ENCODE results near the gene IKZF3.

IKZF3 gene

DNA sequence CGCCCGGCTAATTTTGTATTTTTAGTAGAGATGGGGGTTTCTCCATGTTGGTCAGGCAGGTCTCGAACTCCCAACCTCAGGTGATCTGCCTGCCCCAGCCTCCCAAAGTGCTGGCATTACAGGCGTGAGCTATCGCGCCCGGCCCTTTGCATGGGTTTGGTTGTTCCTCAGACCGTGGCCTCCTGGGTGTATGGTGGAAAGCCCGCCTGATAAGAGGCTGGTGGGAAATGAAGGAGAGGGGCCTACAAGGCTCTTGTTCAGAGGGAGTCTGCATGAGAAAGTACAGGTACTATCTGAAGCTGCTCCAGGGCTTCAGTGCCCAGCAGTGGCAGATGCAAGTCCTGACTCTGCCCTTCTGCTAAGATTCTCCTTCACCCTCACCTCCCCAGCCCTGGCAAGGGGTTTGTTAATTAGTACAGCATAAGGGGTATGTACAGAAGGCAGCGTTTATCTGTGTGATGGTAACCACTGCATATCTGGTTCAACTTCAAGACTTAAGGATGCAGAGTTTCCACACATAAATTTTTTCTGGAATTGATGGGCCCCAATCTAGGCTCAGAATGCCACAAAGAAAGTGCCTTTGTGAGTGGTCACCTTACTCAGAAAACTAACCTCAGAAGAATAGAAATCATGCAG is 102.1 kb downstream of the IKZF3 start:
- Histone ChIP-seq H3K4me3 (ENCODE audit: low read length, poor library complexity, severe bottlenecking) (no peak overlapping the region), H4K20me1 (ENCODE audit: insufficient read depth, low read length, poor library complexity, severe bottlenecking) (no peaks in the 10 kb centered on the region), H3K4me1 (ENCODE audit: insufficient read depth, low read length, poor library complexity, severe bottlenecking) (peaks cover 4% of the 10 kb centered on the region), H3K9me3 (ENCODE audit: insufficient read depth, low read depth, low read length) (no peaks in the 10 kb centered on the region), H3K36me3 (ENCODE audit: insufficient read depth, low read length) (no peaks in the 10 kb centered on the region), H3K4me2 (ENCODE audit: low read depth, low read length, poor library complexity, severe bottlenecking) (no peak overlapping the region), H3K27me3 (ENCODE audit: insufficient read depth, low read length, poor library complexity, severe bottlenecking) (no peaks in the 10 kb centered on the region), H3K9ac (ENCODE audit: low read depth, low read length, poor library complexity, severe bottlenecking) (no peak overlapping the region), H3F3A (ENCODE audit: low read depth) (no peaks in the 10 kb centered on the region; the same call in 1 of the 2 replicates), H3K79me2 (ENCODE audit: insufficient read depth, low read length) (no peaks in the 10 kb centered on the region), H3K9me2 (replicated peaks; ENCODE audit: low read depth, low read length) (no peaks in the 10 kb centered on the region), H2AFZ (ENCODE audit: low read length) (no peak overlapping the region)
- TF ChIP-seq, protein P1, sequence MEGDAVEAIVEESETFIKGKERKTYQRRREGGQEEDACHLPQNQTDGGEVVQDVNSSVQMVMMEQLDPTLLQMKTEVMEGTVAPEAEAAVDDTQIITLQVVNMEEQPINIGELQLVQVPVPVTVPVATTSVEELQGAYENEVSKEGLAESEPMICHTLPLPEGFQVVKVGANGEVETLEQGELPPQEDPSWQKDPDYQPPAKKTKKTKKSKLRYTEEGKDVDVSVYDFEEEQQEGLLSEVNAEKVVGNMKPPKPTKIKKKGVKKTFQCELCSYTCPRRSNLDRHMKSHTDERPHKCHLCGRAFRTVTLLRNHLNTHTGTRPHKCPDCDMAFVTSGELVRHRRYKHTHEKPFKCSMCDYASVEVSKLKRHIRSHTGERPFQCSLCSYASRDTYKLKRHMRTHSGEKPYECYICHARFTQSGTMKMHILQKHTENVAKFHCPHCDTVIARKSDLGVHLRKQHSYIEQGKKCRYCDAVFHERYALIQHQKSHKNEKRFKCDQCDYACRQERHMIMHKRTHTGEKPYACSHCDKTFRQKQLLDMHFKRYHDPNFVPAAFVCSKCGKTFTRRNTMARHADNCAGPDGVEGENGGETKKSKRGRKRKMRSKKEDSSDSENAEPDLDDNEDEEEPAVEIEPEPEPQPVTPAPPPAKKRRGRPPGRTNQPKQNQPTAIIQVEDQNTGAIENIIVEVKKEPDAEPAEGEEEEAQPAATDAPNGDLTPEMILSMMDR (conservative IDR thresholded peaks at IDR 0.05; ENCODE audit: low read length), result no peak
- no peak for TF ChIP-seq EZH2phosphoT487 (IDR thresholded peaks at IDR 0.05; ENCODE audit: borderline replicate concordance)

DNA sequence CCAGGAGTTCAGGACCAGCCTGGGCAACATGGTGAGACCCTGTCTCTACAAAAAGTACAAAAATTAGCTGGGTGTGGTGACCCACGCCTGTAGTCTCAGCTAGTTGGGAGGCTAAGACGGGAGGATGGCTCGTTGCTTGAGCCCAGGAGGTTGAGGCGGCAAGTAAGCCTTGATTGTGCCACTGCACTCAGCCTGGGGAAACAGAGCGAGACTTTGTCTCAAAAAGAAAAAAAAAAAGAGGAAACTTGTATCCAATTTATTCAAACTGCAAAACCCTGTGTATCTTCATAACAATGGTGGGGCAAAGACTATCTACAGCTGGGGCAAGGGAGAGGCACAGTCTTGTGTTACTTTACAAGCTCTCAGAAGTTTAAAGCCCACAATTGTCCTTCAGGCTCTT is 104.9 kb downstream of the IKZF3 start:
- no peaks in the 10 kb centered on the region for H4K20me1 ChIP-seq (ENCODE audit: insufficient read depth, low read length, poor library complexity, severe bottlenecking)
- H3K9me3 ChIP-seq (ENCODE audit: insufficient read depth, low read depth, low read length), result no peaks in the 10 kb centered on the region
- H2AFZ ChIP-seq (ENCODE audit: low read length), result no peak overlapping the region
- H3K4me3 ChIP-seq (ENCODE audit: low read length, poor library complexity, severe bottlenecking), result no peak overlapping the region
- no peaks in the 10 kb centered on the region for H3K9me2 ChIP-seq (replicated peaks; ENCODE audit: low read depth, low read length)
- no peak overlapping the region for H3K4me2 ChIP-seq (ENCODE audit: low read depth, low read length, poor library complexity, severe bottlenecking)
- H3K27me3 ChIP-seq (ENCODE audit: insufficient read depth, low read length, poor library complexity, severe bottlenecking), result no peaks in the 10 kb centered on the region
- no peaks in the 10 kb centered on the region for H3K36me3 ChIP-seq (ENCODE audit: insufficient read depth, low read length)
- no peaks in the 10 kb centered on the region for H3K79me2 ChIP-seq (ENCODE audit: insufficient read depth, low read length)
- no peaks in the 10 kb centered on the region; the same call in 1 of the 2 replicates for H3F3A ChIP-seq (ENCODE audit: low read depth)
- peaks cover 24% of the 10 kb centered on the region for H3K4me1 ChIP-seq (ENCODE audit: insufficient read depth, low read length, poor library complexity, severe bottlenecking)
- TF ChIP-seq, protein P1 (conservative IDR thresholded peaks at IDR 0.05; ENCODE audit: low read length), result no peak
- no peak for TF ChIP-seq EZH2phosphoT487 (IDR thresholded peaks at IDR 0.05; ENCODE audit: borderline replicate concordance)
- no peak overlapping the region for H3K9ac ChIP-seq (ENCODE audit: low read depth, low read length, poor library complexity, severe bottlenecking)

DNA sequence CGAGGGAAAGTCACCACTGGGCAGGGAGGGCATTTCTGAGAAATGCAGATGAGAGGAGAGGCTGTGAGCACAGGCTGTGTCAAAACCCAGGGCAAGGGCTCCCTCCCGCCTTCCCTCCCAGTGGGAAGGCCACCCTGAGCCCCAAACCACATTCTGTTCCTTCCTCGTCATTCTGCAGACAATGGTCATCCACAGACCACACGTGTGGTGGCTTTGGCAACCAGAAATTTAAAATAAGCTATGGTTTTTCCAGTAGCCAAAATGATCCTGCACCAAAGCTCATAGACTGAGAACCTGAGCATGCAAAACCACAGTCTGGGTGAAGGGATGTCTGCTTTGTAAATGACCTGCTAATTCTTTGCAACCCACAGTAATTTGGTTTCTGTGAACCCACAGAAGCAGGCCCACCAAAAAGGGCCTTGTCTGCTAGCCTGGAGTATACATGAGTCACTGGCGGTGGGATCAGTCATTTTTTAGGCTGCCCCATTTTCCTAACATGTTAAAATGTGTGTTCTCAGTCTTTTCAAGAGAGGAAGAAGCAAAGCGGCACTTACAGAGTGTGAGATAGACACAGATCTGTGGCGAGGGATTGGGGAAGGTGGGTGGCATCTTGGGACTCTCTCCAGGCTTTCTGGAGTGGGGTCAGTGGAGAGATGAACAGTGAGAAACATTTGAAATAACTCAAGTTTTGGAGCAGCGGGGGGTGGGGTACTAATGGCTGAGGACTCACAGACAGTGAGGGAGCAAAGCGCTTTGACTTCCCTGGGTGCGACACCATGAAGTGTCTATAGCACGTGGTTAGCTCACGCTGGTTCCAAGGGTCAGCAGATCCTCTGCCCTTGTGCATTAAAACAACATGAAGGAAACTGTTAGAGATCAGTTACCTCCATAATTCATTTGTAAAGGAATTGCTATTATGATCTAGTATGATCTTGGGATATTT is 105.9 kb downstream of the IKZF3 start:
- no peak overlapping the region for H3K4me2 ChIP-seq (ENCODE audit: low read depth, low read length, poor library complexity, severe bottlenecking)
- peaks cover 30% of the 10 kb centered on the region for H3K4me1 ChIP-seq (ENCODE audit: insufficient read depth, low read length, poor library complexity, severe bottlenecking)
- H3K9ac ChIP-seq (ENCODE audit: low read depth, low read length, poor library complexity, severe bottlenecking), result no peak overlapping the region
- H3F3A ChIP-seq (ENCODE audit: low read depth), result no peaks in the 10 kb centered on the region; the same call in 1 of the 2 replicates
- no peak for TF ChIP-seq EZH2phosphoT487 (IDR thresholded peaks at IDR 0.05; ENCODE audit: borderline replicate concordance)
- TF ChIP-seq, protein P1 (conservative IDR thresholded peaks at IDR 0.05; ENCODE audit: low read length), result no peak
- H3K36me3 ChIP-seq (ENCODE audit: insufficient read depth, low read length), result no peaks in the 10 kb centered on the region
- no peaks in the 10 kb centered on the region for H4K20me1 ChIP-seq (ENCODE audit: insufficient read depth, low read length, poor library complexity, severe bottlenecking)
- no peak overlapping the region for H3K4me3 ChIP-seq (ENCODE audit: low read length, poor library complexity, severe bottlenecking)
- H3K9me2 ChIP-seq (replicated peaks; ENCODE audit: low read depth, low read length), result no peaks in the 10 kb centered on the region
- H3K9me3 ChIP-seq (ENCODE audit: insufficient read depth, low read depth, low read length), result no peaks in the 10 kb centered on the region
- H3K79me2 ChIP-seq (ENCODE audit: insufficient read depth, low read length), result no peaks in the 10 kb centered on the region
- no peak overlapping the region for H2AFZ ChIP-seq (ENCODE audit: low read length)
- H3K27me3 ChIP-seq (ENCODE audit: insufficient read depth, low read length, poor library complexity, severe bottlenecking), result no peaks in the 10 kb centered on the region

Measured in Loucy (cell line).